ENCODE data around the gene GUCY2F.

GUCY2F gene

DNA sequence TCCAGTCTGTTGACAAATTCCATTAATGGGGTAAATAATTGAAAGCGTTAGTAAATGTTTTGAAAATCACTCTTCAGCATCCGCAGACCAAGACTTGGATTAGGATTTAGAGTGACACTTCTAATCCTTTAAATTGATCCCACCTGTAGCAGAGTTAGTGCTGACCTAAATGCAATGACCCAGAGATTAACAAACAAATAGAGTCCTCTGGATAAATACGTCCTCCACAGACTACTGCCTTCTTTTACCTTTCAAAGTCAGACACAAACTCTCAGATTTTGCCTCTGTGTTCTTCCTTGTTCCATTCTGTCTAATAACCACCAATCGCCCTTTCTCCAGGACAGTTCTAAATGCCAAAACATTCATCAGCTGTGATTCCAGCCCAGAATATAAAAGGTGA, at the start of gene GUCY2F:
GUCY2F (minus strand) TSS at position 101 of the 400 bp plus-strand sequence. CDS start 6,150 bp downstream, outside the sequence.
- DNase-seq = no peak

DNA sequence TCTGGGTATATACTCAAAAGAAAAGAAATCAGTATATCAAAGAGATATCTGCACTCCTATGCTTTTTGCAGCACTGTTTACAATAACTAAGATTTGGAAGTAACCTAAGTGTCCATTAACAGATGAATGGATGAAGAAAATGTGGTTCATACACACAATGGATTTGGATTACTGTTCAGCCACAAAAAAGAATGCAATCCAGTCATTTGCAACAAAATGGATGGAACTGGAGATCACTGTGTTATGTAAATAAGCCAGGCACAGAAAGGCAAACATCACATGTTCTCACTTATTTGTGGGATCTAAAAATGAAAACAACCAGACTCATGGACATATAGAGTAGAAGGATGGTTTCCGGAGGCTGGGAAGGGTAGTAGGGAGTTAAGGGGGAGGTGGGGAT, 37.1 kb upstream of the GUCY2F start:
- no peak for DNase-seq

GRCh38 chrX:109511113-109511512, 29.2 kb upstream of the GUCY2F start:
- DNase-seq = no peak

GRCh38 chrX:109508915-109509314, 27.0 kb upstream of the GUCY2F start:
- no peak for DNase-seq

DNA sequence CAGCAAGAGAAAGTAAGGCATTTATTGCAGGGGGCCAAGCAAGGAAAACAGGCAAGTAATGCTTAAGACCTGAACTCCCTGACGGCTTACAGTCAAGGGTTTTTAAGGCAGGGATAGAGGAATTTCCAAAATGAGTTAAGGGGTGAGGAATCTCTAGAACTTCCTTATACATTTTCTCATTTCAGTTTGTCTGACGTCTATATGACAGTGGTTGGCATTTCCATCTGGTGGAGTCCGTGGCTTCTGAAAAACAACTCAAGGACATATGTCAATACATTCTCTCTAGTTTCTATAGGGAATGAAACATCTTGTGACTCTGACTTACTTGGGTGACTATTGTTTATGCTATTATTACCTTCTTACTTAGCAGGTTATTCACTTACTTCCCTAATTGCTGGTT, 19.3 kb upstream of the GUCY2F start:
- no peak for DNase-seq

GRCh38 chrX:109498434-109498833, 16.5 kb upstream of the GUCY2F start:
- DNase-seq = no peak

DNA sequence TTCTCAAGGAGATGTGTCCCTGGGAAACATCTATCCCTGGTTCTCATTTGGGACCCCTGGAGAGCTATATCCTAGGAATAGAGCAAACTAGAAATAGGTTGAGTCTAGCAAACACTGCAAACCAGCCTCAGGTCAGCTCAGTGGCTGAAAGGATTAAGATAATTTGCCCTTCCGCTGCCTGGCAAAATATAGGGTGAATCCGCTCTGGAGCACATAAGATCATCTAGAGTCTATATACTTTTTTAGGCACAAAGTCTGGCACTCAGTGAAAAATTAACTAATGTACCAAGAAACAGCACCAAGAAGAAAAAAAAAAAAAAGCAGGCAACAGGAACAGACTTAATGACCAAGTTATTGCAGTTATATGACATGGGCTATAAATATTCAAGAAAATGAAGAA, 7.3 kb upstream of the GUCY2F start:
- DNase-seq = no peak

- DNase-seq = no peak
Observed at GRCh38 chrX:109487640-109488039, 5.8 kb upstream of the GUCY2F start.

- peak; percentile 26 for DNase-seq
Observed at GRCh38 chrX:109485470-109486340, 3.8 kb upstream of the GUCY2F start.

- no peak for DNase-seq
Observed at GRCh38 chrX:109484886-109485285, 3.0 kb upstream of the GUCY2F start.

DNA sequence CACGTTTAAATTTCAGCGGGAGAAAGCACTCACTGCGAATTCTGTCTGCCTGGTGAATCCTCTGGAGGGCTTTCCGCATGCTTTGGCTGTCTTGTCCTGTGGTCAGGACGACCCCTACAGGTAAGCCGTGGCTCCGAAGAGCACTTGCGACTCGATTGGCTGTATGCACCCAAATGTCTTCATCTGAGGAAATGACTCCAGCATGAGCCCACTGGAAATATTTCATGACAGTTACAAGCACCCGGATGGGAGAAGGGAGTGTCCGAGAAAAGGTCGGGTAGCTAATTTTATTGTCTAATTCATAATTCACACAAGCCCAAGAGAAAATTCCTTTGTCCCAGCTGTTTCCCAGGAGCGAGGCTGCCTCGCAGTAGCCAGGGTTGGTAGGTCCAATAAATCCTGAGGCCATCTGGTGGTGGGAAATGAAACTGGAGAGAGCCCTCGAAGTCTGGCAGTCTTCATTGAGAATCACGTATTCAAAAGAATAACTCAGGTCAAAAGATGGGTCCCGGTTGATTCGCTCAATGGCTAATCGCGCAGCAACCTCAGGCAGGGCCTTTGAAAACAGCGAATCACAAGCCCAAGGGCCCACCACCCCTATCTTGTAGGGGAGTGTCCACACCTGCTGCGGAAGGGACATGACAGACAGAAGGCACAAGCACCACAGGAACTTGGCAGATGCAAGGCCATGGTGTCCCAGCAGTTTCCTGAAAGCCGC, 6.6 kb downstream of the GUCY2F start:
- DNase-seq = no peak

- no peak for DNase-seq
Observed at GRCh38 chrX:109472939-109473735, 8.7 kb downstream of the GUCY2F start.

DNA sequence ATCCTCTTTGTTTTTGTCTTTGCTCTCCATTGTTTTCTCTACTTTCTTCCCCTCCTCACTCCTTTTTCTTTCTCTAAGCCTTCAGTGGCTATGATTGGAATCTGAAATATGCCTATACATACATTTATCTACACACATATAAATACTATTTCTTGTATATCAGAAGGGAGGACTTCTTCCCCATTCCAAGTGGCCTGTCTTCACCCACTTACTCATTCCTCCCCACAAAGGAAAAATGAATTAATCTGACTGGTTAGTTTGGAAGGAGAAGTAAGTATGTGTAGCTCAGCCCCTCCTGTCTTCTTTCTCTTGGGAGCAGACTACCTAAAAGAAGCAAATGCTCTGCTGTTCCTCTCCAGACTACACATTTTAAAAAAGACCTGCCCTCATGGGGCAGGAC, 17.7 kb downstream of the GUCY2F start:
- DNase-seq = no peak

DNA sequence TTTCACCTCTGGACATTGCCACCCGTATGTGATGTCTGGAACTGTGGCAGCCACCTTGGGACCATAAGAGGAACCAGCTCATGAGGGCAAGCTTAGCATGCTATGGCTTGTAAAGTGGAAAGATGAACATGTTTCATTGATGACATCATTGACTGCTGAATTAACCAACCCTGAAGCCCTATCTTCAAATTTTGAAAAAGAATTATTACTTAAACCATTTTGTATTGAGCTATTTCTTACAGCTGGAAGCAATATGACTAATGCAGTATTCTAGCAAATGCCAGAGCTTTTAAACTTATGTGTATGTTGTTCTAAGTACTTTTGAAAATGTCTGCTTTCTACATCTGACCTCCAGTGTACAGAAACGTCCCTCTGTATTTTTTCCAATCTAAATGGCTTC, 18.1 kb downstream of the GUCY2F start:
- no peak for DNase-seq

- no peak for DNase-seq
Observed at GRCh38 chrX:109448282-109448938, 33.5 kb downstream of the GUCY2F start.

GRCh38 chrX:109441266-109441665, 40.6 kb downstream of the GUCY2F start:
- DNase-seq = no peak

GRCh38 chrX:109440475-109440874, 41.4 kb downstream of the GUCY2F start:
- no peak for DNase-seq

- DNase-seq = no peak
Observed at GRCh38 chrX:109409181-109409580, 72.7 kb downstream of the GUCY2F start.

- DNase-seq = no peak
Observed at GRCh38 chrX:109403922-109404321, 78.0 kb downstream of the GUCY2F start.

- DNase-seq = no peak
Observed at GRCh38 chrX:109399831-109400230, 82.1 kb downstream of the GUCY2F start.

- DNase-seq = no peak
Observed at GRCh38 chrX:109398833-109399232, 83.1 kb downstream of the GUCY2F start.

GRCh38 chrX:109398061-109398460, 83.8 kb downstream of the GUCY2F start:
- no peak for DNase-seq

- DNase-seq = no peak
Observed at GRCh38 chrX:109393859-109394258, 88.0 kb downstream of the GUCY2F start.
